ENCODE results near the gene SLC25A44.
"Not testable (repeated sequence)": the region's sequence is repeated elsewhere in the genome, so short reads cannot be mapped to it uniquely, and the experiment has no call there.

DNA sequence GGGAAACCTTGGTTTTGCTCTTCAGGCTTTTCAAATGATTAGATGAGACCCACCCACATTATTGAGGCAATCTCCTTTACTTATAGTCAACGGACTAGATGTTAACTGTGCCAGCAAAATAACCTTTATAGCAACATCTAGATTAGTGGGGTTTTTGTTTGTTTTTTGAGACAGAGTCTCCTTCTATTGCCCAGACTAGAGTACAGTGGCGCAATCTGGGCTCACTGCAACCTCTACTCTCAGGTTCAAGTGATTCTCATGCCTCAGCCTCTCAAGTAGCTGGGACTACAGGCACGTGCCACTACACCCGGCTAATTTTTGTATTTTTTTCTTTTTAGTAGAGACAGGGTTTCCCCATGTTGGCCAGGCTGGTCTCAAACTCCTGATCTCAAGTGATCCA is 3.6 kb upstream of the SLC25A44 start:
- not testable (repeated sequence) for TF ChIP-seq POLR2A (IDR thresholded peaks at IDR 0.05)
- TF ChIP-seq, protein P1, sequence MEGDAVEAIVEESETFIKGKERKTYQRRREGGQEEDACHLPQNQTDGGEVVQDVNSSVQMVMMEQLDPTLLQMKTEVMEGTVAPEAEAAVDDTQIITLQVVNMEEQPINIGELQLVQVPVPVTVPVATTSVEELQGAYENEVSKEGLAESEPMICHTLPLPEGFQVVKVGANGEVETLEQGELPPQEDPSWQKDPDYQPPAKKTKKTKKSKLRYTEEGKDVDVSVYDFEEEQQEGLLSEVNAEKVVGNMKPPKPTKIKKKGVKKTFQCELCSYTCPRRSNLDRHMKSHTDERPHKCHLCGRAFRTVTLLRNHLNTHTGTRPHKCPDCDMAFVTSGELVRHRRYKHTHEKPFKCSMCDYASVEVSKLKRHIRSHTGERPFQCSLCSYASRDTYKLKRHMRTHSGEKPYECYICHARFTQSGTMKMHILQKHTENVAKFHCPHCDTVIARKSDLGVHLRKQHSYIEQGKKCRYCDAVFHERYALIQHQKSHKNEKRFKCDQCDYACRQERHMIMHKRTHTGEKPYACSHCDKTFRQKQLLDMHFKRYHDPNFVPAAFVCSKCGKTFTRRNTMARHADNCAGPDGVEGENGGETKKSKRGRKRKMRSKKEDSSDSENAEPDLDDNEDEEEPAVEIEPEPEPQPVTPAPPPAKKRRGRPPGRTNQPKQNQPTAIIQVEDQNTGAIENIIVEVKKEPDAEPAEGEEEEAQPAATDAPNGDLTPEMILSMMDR (IDR thresholded peaks at IDR 0.05): not testable (repeated sequence)
